MCF 10A (cell line): ENCODE measurements around the gene CADPS. TPM values are rescaled to one million over a fixed set of nuclear protein-coding genes. Genes with fewer than 3 reads are reported as not detected.

Source experiments
- BruUV-seq: library from RNA; stranded (reverse); fragments of 400-500 nt; replicated peaks from 2 replicates; lab custom pipeline; 2021; lab: Mats Ljungman, UMichigan
- CTCF ChIA-PET: fragments of 300-600 bp; sonication (Branson Sonifier 250); formaldehyde crosslinking; extraction: SDS; loops from one replicate; lab custom pipeline; 2021; ENCODE audit warnings: antibody characterized with exemption, inconsistent platforms; lab: Yijun Ruan, JAX
- POLR2A ChIA-PET: fragments of 300-600, 350-650 bp; sonication (Branson Sonifier 250); formaldehyde crosslinking; extraction: SDS; loops from one replicate; lab custom pipeline; 2020; ENCODE audit warnings: antibody characterized with exemption, inconsistent platforms; lab: Yijun Ruan, JAX
- DNase-seq: peaks from one replicate; pipeline ENCODE4 v3.0.0-alpha.2; 2018; ENCODE audit not compliant: unreplicated experiment
- H3K27ac Mint-ChIP-seq: one replicate; pipeline ENCODE4 v1.8.0; 2022; ENCODE audit warnings: mild to moderate bottlenecking, low read depth, mixed read lengths; ENCODE audit not compliant: unreplicated experiment
- H3K27me3 Mint-ChIP-seq: one replicate; pipeline ENCODE4 v1.8.0; 2022; ENCODE audit warnings: mixed read lengths; ENCODE audit not compliant: insufficient read depth, unreplicated experiment
- H3K36me3 Mint-ChIP-seq: one replicate; pipeline ENCODE4 v1.8.0; 2022; ENCODE audit warnings: mild to moderate bottlenecking, moderate library complexity, mixed read lengths; ENCODE audit not compliant: insufficient read depth, unreplicated experiment
- H3K4me1 Mint-ChIP-seq: one replicate; pipeline ENCODE4 v1.8.0; 2022; ENCODE audit warnings: mixed read lengths; ENCODE audit not compliant: insufficient read depth, unreplicated experiment
- H3K4me3 Mint-ChIP-seq: one replicate; pipeline ENCODE4 v1.8.0; 2022; ENCODE audit warnings: mild to moderate bottlenecking, moderate library complexity, mixed read lengths; ENCODE audit not compliant: unreplicated experiment
- H3K9me3 Mint-ChIP-seq: one replicate; pipeline ENCODE4 v1.8.0; 2022; ENCODE audit warnings: mixed read lengths; ENCODE audit not compliant: unreplicated experiment
- CTCF ChIP-seq: fragments of 200-600 bp; IDR thresholded peaks from one replicate; pipeline ENCODE4 v1.8.0; 2022; ENCODE audit warnings: antibody characterized with exemption, mild to moderate bottlenecking; ENCODE audit not compliant: unreplicated experiment
- intact Hi-C: fragments of 100-400 bp; cut with micrococcal nuclease; formaldehyde crosslinking; loops from 2 replicates; pipeline ENCODE4 v1.14.1; 2022
- total RNA-seq: library from RNA; stranded (reverse); gene quantifications from 2 replicates; pipeline ENCODE4 v1.2.3, GENCODE V29; 2022

Gene CADPS
- total RNA-seq, 1 experiment from 2014 or later, result not detected

- POLR2A ChIA-PET, result no interaction called here
- no TSS peak for BruUV-seq
- no peak for TF ChIP-seq CTCF
- no peaks in the 10 kb centered on the region for H3K4me1 Mint-ChIP-seq
- intact Hi-C loops, result no loop called here
- no peaks in the 10 kb centered on the region for H3K9me3 Mint-ChIP-seq
- H3K36me3 Mint-ChIP-seq, result no peaks in the 10 kb centered on the region
- no peak for DNase-seq
- H3K27me3 Mint-ChIP-seq, result peaks cover 80% of the 10 kb centered on the region
- no peak overlapping the region for H3K4me3 Mint-ChIP-seq
- CTCF ChIA-PET, result no interaction called here
- H3K27ac Mint-ChIP-seq, result no peak overlapping the region
Measured at GRCh38 chr3:62905331-62905730, 30.1 kb upstream of the CADPS start.

- no peak for TF ChIP-seq CTCF
- ChIA-PET POLR2A (no interaction called here), CTCF (interaction anchor here (0.8 kb wide), 1 partner anchor 10 kb away, joined by 4 read pairs; no protein-coding TSS in a partner anchor)
- no peak overlapping the region for H3K4me3 Mint-ChIP-seq
- intact Hi-C loops, result no loop called here
- no peaks in the 10 kb centered on the region for H3K4me1 Mint-ChIP-seq
- no peak for DNase-seq
- H3K9me3 Mint-ChIP-seq, result no peaks in the 10 kb centered on the region
- no peak overlapping the region for H3K27ac Mint-ChIP-seq
- BruUV-seq, result no TSS peak
- H3K36me3 Mint-ChIP-seq, result no peaks in the 10 kb centered on the region
- peaks cover 98% of the 10 kb centered on the region for H3K27me3 Mint-ChIP-seq
Measured at GRCh38 chr3:62898530-62899496, 23.6 kb upstream of the CADPS start.

- H3K4me1 Mint-ChIP-seq, result no peaks in the 10 kb centered on the region
- no peaks in the 10 kb centered on the region for H3K36me3 Mint-ChIP-seq
- ChIA-PET POLR2A (interaction anchor here (0.6 kb wide), 1 partner anchor 381 kb away, joined by 3 read pairs; no protein-coding TSS in a partner anchor), CTCF (interaction anchor here (0.7 kb wide), 1 partner anchor 229 kb away, joined by 3 read pairs; no protein-coding TSS in a partner anchor)
- H3K9me3 Mint-ChIP-seq, result no peaks in the 10 kb centered on the region
- TF ChIP-seq CTCF, result no peak
- peaks cover 77% of the 10 kb centered on the region for H3K27me3 Mint-ChIP-seq
- no peak overlapping the region for H3K4me3 Mint-ChIP-seq
- no peak overlapping the region for H3K27ac Mint-ChIP-seq
- BruUV-seq, result no TSS peak
- intact Hi-C loops, result no loop called here
- DNase-seq, result no peak
Measured at GRCh38 chr3:62895901-62896300, 20.7 kb upstream of the CADPS start.

GRCh38 chr3:62892951-62893350 is 17.7 kb upstream of the CADPS start:
- H3K9me3 Mint-ChIP-seq, result no peaks in the 10 kb centered on the region
- ChIA-PET CTCF (interaction anchor here (0.7 kb wide), 1 partner anchor 26 kb away, joined by 3 read pairs; no protein-coding TSS in a partner anchor), POLR2A (no interaction called here)
- no peaks in the 10 kb centered on the region for H3K36me3 Mint-ChIP-seq
- no peak for DNase-seq
- H3K27ac Mint-ChIP-seq, result no peak overlapping the region
- no peak for TF ChIP-seq CTCF
- H3K4me1 Mint-ChIP-seq, result no peaks in the 10 kb centered on the region
- no peak overlapping the region for H3K4me3 Mint-ChIP-seq
- peaks cover 78% of the 10 kb centered on the region for H3K27me3 Mint-ChIP-seq
- intact Hi-C loops, result no loop called here
- BruUV-seq, result no TSS peak
